K562 (cell line): ENCODE measurements around the gene DLGAP1. TPM values are rescaled to one million over a fixed set of nuclear protein-coding genes. Genes with fewer than 3 reads are reported as not detected.

Experiments used
- BRCA1 ChIP-seq, 2 experiments: fragments of 450-650 bp in 1 of 2; sonication (generic) in 1 of 2; formaldehyde crosslinking in 1 of 2; IDR thresholded peaks; 2 replicates each; pipeline versions ENCODE4 v1.5.0 to v1.6.1; 2017 to 2020; ENCODE audit warnings: mild to moderate bottlenecking in 1 of 2, missing genetic modification reagents in 1 of 2
- CCNT2 ChIP-seq: IDR thresholded peaks from 2 replicates; pipeline ENCODE4 v1.6.1; 2011; ENCODE audit warnings: borderline replicate concordance, low read depth, mild to moderate bottlenecking, moderate library complexity, mixed read lengths, low read length; ENCODE audit not compliant: insufficient read length; ENCODE audit errors: extremely low read depth
- CHD1 ChIP-seq: fragments of 200-600 bp; sonication (generic); IDR thresholded peaks from one replicate; pipeline ENCODE4 v1.6.1; 2012; ENCODE audit warnings: mild to moderate bottlenecking, moderate library complexity, low read length, inconsistent platforms
- LCOR ChIP-seq: sonication (generic); formaldehyde crosslinking; IDR thresholded peaks from 2 replicates; pipeline ENCODE4 v1.8.0; 2022; ENCODE audit warnings: mild to moderate bottlenecking, missing genetic modification reagents
- NFYB ChIP-seq: IDR thresholded peaks from 2 replicates; pipeline ENCODE4 v1.6.1; 2011; ENCODE audit warnings: mild to moderate bottlenecking, moderate library complexity; ENCODE audit not compliant: insufficient read length; ENCODE audit errors: extremely low read depth
- NR2C2 ChIP-seq, 2 experiments: fragments of 200-800 bp in 1 of 2; sonication (Bioruptor generic) in 1 of 2; sonication (generic) in 1 of 2; formaldehyde crosslinking in 1 of 2; IDR thresholded peaks; 2 replicates each; pipeline versions ENCODE4 v1.6.1 to v1.8.0; 2016 to 2022; ENCODE audit warnings: mild to moderate bottlenecking in 1 of 2, missing compliant biosample characterization in 1 of 2, missing genetic modification characterization in 1 of 2, missing genetic modification reagents in 1 of 2
- POLR2AphosphoS2 ChIP-seq: IDR thresholded peaks from 2 replicates; pipeline ENCODE4 v1.6.1; 2012; ENCODE audit warnings: low read length, improper control_type of control experiment
- SMC3 ChIP-seq: conservative IDR thresholded peaks from 2 replicates; pipeline ENCODE4 v1.6.1; 2011; ENCODE audit warnings: low read depth, low read length, improper control_type of control experiment; ENCODE audit not compliant: insufficient read depth
- SNRNP70 ChIP-seq: fragments of 200-400 bp; formaldehyde crosslinking; optimal IDR thresholded peaks from 2 replicates; pipeline ENCODE3; 2017; ENCODE audit warnings: low read depth, low read length
- TBP ChIP-seq: optimal IDR thresholded peaks from 2 replicates; pipeline ENCODE3; 2011; ENCODE audit warnings: low read depth, low read length, improper control_type of control experiment
- TRIM24 ChIP-seq, 2 experiments: fragments of 450-650 bp; IDR thresholded peaks; 2 replicates each; pipeline ENCODE4 v1.6.1; 2016
- ZNF436 ChIP-seq: fragments of 250-450, 450-650 bp; sonication (Bioruptor Pico); formaldehyde crosslinking; IDR thresholded peaks from 2 replicates; pipeline ENCODE4 v1.7.0; 2020; ENCODE audit warnings: mild to moderate bottlenecking
- ZZZ3 ChIP-seq: fragments of 450-650 bp; IDR thresholded peaks from 2 replicates; pipeline ENCODE4 v1.6.1; 2016; ENCODE audit warnings: antibody characterized with exemption, mild to moderate bottlenecking, moderate library complexity
- polyA plus RNA-seq, 8 experiments: library from polyadenylated mRNA; depleted of rRNA in 4 of 8; stranded (reverse) in 5 of 8; unstranded in 3 of 8; fragments of >200 nt; fragmentation: Nextera tagmentation in 2 of 8; fragmentation: Illumina TruSeq in 1 of 8; extraction: Ambion mirVana in 2 of 8; extraction: Trizol in 1 of 8; gene quantifications; 2 replicates each; pipeline versions ENCODE4 v1.2.1 to v1.2.3, GENCODE V29; 2011 to 2014; ENCODE audit warnings: inconsistent platforms in 1 of 8, missing spikeins in 1 of 8
- total RNA-seq, 7 experiments: library from RNA; depleted of rRNA in 6 of 7; stranded (reverse); fragments of >200 nt in 6 of 7; fragmentation: Illumina TruSeq in 2 of 7; extraction: Trizol in 2 of 7; gene quantifications; 2 replicates each; pipeline versions ENCODE4 v1.2.1 to v1.2.3, GENCODE V29; 2011 to 2021; ENCODE audit warnings: low replicate concordance in 1 of 7
- TF ChIP-seq, protein P1 (sequence below): sonication (generic); formaldehyde crosslinking; IDR thresholded peaks from 2 replicates; pipeline ENCODE4 v1.8.0; 2023; ENCODE audit warnings: mild to moderate bottlenecking, missing genetic modification reagents
- TF ChIP-seq, protein P2 (sequence below), 3 experiments: IDR thresholded peaks in 2 of 3; conservative IDR thresholded peaks in 1 of 3; 2 replicates each; pipeline ENCODE4 v1.5.1; 2011 to 2012; ENCODE audit warnings: low read length in 3 of 3, mild to moderate bottlenecking in 3 of 3, control low read depth in 2 of 3, improper control_type of control experiment in 1 of 3, inconsistent platforms in 1 of 3, low read depth in 1 of 3, mixed read lengths in 1 of 3, moderate library complexity in 1 of 3; ENCODE audit not compliant: insufficient read depth in 2 of 3
- TF ChIP-seq, protein P3 (sequence below): fragments of 450-650 bp; conservative IDR thresholded peaks from 2 replicates; pipeline ENCODE4 v1.6.1; 2016; ENCODE audit warnings: missing genetic modification characterization, low read depth, mild to moderate bottlenecking, missing compliant biosample characterization, moderate library complexity
- TF ChIP-seq, protein P4 (sequence below): sonication (generic); formaldehyde crosslinking; IDR thresholded peaks from 2 replicates; pipeline ENCODE4 v1.8.0; 2023; ENCODE audit warnings: mild to moderate bottlenecking, missing genetic modification reagents

The DLGAP1 gene
- total and polyA plus RNA-seq, 9 of the 15 experiments (the other 6 are each of a cell fraction or from before 2014, with no cell fraction given), result 0.04 to 0.22 (median 0.08) TPM

DNA sequence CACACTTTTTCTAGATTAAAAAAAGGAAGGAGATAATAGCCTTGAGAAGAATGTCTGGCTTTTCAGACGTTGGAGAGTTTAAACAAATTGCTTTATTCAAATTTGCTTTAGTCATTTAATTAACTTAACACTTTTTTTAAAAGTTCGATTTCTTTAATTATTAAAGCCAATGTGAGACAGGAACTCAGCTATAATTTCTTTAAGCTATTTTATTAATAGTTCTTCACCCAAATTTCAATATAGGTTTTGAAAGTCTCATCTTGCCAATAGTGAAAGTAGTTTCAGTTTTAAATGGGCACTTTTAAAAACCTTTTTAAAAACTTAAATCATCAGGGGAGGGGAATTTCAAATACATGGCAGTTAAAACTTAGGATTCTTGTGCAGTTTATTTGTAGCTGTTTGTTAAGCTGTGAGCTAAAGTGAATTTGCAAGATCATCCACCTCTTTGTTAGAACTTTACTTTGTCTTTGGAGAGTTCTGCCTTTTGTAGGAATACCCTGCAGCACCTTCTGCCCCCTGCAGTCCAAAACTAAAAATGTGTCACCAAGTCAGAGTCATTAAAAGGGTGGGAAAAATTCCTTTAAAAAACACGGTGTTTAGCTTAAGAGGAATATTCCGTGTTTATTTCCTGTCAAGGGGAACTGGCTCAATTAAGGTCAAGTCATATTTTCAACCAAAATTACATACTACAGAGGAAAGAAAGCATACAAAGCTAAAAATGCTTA, 1000.6 kb downstream of the DLGAP1 start (continued):
- TF ChIP-seq, protein P1, sequence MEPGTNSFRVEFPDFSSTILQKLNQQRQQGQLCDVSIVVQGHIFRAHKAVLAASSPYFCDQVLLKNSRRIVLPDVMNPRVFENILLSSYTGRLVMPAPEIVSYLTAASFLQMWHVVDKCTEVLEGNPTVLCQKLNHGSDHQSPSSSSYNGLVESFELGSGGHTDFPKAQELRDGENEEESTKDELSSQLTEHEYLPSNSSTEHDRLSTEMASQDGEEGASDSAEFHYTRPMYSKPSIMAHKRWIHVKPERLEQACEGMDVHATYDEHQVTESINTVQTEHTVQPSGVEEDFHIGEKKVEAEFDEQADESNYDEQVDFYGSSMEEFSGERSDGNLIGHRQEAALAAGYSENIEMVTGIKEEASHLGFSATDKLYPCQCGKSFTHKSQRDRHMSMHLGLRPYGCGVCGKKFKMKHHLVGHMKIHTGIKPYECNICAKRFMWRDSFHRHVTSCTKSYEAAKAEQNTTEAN, result no peak
- no peak for TF ChIP-seq ZNF436 (CRISPR knock-in tag)
- no peak for TF ChIP-seq NR2C2 (CRISPR knock-in tag; IDR thresholded peaks at IDR 0.05)
- TF ChIP-seq NR2C2 (tag; IDR thresholded peaks at IDR 0.05), result no peak
- TF ChIP-seq SMC3, result peak; percentile 77
- no peak for TF ChIP-seq BRCA1 (IDR thresholded peaks at IDR 0.05)
- TF ChIP-seq BRCA1 (CRISPR knock-in tag; IDR thresholded peaks at IDR 0.05), result no peak
- TF ChIP-seq, protein P2, sequence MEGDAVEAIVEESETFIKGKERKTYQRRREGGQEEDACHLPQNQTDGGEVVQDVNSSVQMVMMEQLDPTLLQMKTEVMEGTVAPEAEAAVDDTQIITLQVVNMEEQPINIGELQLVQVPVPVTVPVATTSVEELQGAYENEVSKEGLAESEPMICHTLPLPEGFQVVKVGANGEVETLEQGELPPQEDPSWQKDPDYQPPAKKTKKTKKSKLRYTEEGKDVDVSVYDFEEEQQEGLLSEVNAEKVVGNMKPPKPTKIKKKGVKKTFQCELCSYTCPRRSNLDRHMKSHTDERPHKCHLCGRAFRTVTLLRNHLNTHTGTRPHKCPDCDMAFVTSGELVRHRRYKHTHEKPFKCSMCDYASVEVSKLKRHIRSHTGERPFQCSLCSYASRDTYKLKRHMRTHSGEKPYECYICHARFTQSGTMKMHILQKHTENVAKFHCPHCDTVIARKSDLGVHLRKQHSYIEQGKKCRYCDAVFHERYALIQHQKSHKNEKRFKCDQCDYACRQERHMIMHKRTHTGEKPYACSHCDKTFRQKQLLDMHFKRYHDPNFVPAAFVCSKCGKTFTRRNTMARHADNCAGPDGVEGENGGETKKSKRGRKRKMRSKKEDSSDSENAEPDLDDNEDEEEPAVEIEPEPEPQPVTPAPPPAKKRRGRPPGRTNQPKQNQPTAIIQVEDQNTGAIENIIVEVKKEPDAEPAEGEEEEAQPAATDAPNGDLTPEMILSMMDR (IDR thresholded peaks at IDR 0.05 in 2 of 3, conservative IDR thresholded peaks at IDR 0.05 in 1 of 3; ENCODE audit: insufficient read depth in 2 of 3, low read depth in 1 of 3, low read length in 3 of 3), result peak; percentile 73 to 93 (median 77); a peak in 5 of 6 replicates
- TF ChIP-seq TBP, result peak; percentile 47
- TF ChIP-seq, protein P3, sequence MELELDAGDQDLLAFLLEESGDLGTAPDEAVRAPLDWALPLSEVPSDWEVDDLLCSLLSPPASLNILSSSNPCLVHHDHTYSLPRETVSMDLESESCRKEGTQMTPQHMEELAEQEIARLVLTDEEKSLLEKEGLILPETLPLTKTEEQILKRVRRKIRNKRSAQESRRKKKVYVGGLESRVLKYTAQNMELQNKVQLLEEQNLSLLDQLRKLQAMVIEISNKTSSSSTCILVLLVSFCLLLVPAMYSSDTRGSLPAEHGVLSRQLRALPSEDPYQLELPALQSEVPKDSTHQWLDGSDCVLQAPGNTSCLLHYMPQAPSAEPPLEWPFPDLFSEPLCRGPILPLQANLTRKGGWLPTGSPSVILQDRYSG (tag), result no peak
- peak; percentile 55; the same call in 1 of the 2 replicates for TF ChIP-seq POLR2AphosphoS2
- TF ChIP-seq CHD1, result peak; percentile 40
- no peak for TF ChIP-seq SNRNP70
- TF ChIP-seq, protein P4, sequence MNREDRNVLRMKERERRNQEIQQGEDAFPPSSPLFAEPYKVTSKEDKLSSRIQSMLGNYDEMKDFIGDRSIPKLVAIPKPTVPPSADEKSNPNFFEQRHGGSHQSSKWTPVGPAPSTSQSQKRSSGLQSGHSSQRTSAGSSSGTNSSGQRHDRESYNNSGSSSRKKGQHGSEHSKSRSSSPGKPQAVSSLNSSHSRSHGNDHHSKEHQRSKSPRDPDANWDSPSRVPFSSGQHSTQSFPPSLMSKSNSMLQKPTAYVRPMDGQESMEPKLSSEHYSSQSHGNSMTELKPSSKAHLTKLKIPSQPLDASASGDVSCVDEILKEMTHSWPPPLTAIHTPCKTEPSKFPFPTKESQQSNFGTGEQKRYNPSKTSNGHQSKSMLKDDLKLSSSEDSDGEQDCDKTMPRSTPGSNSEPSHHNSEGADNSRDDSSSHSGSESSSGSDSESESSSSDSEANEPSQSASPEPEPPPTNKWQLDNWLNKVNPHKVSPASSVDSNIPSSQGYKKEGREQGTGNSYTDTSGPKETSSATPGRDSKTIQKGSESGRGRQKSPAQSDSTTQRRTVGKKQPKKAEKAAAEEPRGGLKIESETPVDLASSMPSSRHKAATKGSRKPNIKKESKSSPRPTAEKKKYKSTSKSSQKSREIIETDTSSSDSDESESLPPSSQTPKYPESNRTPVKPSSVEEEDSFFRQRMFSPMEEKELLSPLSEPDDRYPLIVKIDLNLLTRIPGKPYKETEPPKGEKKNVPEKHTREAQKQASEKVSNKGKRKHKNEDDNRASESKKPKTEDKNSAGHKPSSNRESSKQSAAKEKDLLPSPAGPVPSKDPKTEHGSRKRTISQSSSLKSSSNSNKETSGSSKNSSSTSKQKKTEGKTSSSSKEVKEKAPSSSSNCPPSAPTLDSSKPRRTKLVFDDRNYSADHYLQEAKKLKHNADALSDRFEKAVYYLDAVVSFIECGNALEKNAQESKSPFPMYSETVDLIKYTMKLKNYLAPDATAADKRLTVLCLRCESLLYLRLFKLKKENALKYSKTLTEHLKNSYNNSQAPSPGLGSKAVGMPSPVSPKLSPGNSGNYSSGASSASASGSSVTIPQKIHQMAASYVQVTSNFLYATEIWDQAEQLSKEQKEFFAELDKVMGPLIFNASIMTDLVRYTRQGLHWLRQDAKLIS, result peak; percentile 51; the same call in 1 of the 2 replicates
- no peak for TF ChIP-seq TRIM24 (IDR thresholded peaks at IDR 0.05)
- peak; percentile 32 for TF ChIP-seq CCNT2
- TF ChIP-seq LCOR (CRISPR knock-in tag), result peak; percentile 70; the same call in 1 of the 2 replicates
- TF ChIP-seq ZZZ3, result no peak
- no peak for TF ChIP-seq NFYB
